BJ (cell line): ENCODE measurements around the gene PDE8B. TPM values are rescaled to one million over a fixed set of nuclear protein-coding genes. Genes with fewer than 3 reads are reported as not detected.

ENCODE experiments used
- CTCF ChIA-PET: fragments of 350-600 bp; formaldehyde crosslinking; extraction: SDS; loops from one replicate; lab custom pipeline; 2021; ENCODE audit warnings: antibody characterized with exemption, inconsistent platforms; lab: Yijun Ruan, JAX
- POLR2A ChIA-PET: fragments of 300-600 bp; sonication (Branson Sonifier 250); formaldehyde crosslinking; extraction: SDS; loops from one replicate; lab custom pipeline; 2021; ENCODE audit warnings: antibody characterized with exemption; lab: Charles Lee
- DNase-seq: peaks from one replicate; pipeline ENCODE4 v3.0.0-alpha.2; 2011; ENCODE audit warnings: low read depth
- H3K27me3 ChIP-seq: 2 replicates; pipeline ENCODE4 v1.6.0; 2011; ENCODE audit warnings: low read length; ENCODE audit not compliant: control insufficient read depth, insufficient read depth
- H3K36me3 ChIP-seq: 2 replicates; pipeline ENCODE4 v1.5.1; 2011; ENCODE audit warnings: low read length; ENCODE audit not compliant: control insufficient read depth, insufficient read depth
- H3K4me3 ChIP-seq: 2 replicates; pipeline ENCODE4 v1.5.1; 2011; ENCODE audit warnings: low read depth, mild to moderate bottlenecking, control low read depth, low read length
- CTCF ChIP-seq: IDR thresholded peaks from 2 replicates; pipeline ENCODE4 v1.5.1; 2011; ENCODE audit warnings: low read depth, mild to moderate bottlenecking, control low read depth, inconsistent platforms, low read length, moderate library complexity; ENCODE audit not compliant: insufficient read depth
- polyA plus RNA-seq: library from polyadenylated mRNA; depleted of rRNA; stranded (reverse); fragments of >200 nt; gene quantifications from 2 replicates; pipeline ENCODE4 v1.2.3, GENCODE V29; 2011

PDE8B gene
- polyA plus RNA-seq, 1 experiment: 2.2 TPM

DNA sequence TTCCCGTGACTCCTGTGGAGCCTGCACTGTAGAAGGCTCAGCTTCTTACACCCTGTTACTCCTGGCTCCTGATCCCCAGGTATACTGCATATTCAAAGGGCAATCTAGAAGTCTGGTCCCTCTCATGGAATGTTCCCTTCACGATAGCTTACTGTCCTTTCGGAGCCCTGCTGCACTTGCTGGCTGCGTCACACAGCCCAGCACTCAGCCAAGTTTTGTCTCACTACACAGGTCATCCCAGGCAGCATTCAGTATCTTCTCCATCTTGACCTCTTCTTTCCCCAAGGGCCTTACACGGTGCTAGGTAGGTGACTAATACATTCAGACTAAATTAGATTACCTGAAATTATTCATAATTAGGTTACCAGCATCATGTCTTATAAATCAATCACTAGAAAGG is 157.9 kb downstream of the PDE8B start:
- no peak overlapping the region for H3K4me3 ChIP-seq
- no peaks in the 10 kb centered on the region for H3K27me3 ChIP-seq
- CTCF ChIA-PET: no interaction called here
- DNase-seq: no peak
- H3K36me3 ChIP-seq: no peaks in the 10 kb centered on the region
- POLR2A ChIA-PET: no interaction called here
- TF ChIP-seq CTCF: no peak

GRCh38 chr5:77369566-77369965 is 159.1 kb downstream of the PDE8B start:
- no peak for DNase-seq
- TF ChIP-seq CTCF: no peak
- ChIA-PET CTCF (interaction anchor here (0.6 kb wide), 1 partner anchor 438 kb away, joined by 3 read pairs; no protein-coding TSS in a partner anchor), POLR2A (no interaction called here)
- no peaks in the 10 kb centered on the region for H3K27me3 ChIP-seq
- no peaks in the 10 kb centered on the region for H3K36me3 ChIP-seq
- no peak overlapping the region for H3K4me3 ChIP-seq

GRCh38 chr5:77374686-77375085 is 164.2 kb downstream of the PDE8B start:
- ChIA-PET CTCF (interaction anchor here (0.9 kb wide), 1 partner anchor 10 kb away, joined by 3 read pairs; no protein-coding TSS in a partner anchor), POLR2A (no interaction called here)
- Histone ChIP-seq H3K27me3 (no peaks in the 10 kb centered on the region), H3K36me3 (no peaks in the 10 kb centered on the region), H3K4me3 (no peak overlapping the region)
- no peak for TF ChIP-seq CTCF
- no peak for DNase-seq

DNA sequence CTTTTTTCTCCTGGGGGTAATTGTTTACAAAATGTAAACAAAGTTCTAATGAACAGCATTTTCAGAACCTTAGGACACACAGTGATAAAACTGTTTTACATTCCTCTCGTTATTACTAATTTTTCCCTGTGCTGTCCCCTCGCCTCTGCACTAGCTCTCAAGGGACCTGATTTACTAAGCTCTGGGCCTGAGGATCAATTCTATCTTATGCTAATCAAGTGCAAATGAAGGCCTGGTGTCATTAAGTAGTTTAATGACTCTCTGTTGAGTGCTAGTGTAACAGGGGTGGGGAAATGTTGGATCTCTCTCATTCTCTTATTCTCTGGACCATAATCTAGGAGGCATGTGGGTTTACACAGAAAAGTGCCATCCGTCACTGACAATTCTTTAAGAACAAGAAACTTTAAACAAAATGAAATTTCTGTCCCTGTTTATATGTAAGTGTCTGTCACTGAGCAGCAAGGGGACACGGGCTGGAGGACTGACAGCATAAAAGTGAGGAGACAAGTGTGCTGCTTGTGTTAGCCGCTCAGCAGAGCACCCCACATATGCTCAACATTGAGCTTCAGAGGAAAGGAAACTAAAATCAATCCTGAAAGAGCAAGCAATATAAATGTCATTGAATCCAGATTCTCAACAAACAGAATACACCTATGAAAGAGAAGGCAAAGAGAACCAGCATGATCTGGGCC is 166.3 kb downstream of the PDE8B start:
- Histone ChIP-seq H3K4me3 (no peak overlapping the region), H3K36me3 (no peaks in the 10 kb centered on the region), H3K27me3 (no peaks in the 10 kb centered on the region)
- POLR2A ChIA-PET: no interaction called here
- TF ChIP-seq CTCF: no peak
- CTCF ChIA-PET: no interaction called here
- no peak for DNase-seq

DNA sequence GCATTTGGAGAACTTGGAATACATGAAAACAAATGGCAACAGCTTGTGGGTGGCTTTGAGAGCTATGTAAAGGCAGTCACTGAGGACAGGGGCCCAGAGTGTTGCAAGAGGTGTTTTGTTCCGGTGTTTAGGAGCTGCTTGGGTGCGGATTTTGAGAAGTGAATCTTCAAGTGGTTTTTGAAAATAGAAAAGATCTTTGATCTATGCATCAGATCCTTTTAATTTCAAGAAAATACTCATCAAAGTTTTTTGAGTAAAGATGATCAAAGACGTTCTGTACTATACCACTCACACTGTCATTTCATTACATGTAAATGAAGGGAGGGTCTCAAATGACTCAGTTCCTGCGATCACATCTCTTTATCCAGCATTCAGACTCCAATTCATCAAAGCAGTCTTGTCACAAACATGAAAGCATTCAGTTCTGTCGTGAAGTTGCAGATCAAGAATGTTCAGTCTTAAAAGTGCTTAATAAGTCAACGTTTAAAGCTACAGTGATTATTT is 169.1 kb downstream of the PDE8B start:
- no peak overlapping the region for H3K4me3 ChIP-seq
- CTCF ChIA-PET: interaction anchor here (0.6 to 2.0 kb wide), 2 partner anchors 12 to 19 kb away, joined by 3 to 5 read pairs; no protein-coding TSS in a partner anchor
- no peaks in the 10 kb centered on the region for H3K36me3 ChIP-seq
- DNase-seq: no peak
- H3K27me3 ChIP-seq: no peaks in the 10 kb centered on the region
- POLR2A ChIA-PET: no interaction called here
- TF ChIP-seq CTCF: no peak
